Hepatocyte (in vitro differentiated cells): ENCODE data around the gene PCDHB12.
"Not testable (repeated sequence)": the region's sequence is repeated elsewhere in the genome, so short reads cannot be mapped to it uniquely, and the experiment has no call there.

Experiments
- EZH2 ChIP-seq: fragments of 200-600 bp; sonication (generic); IDR thresholded peaks from 2 replicates; pipeline ENCODE4 v1.6.1; 2016; ENCODE audit warnings: antibody characterized with exemption, mild to moderate bottlenecking, borderline replicate concordance
- TF ChIP-seq, protein P1 (sequence below): fragments of 200-600 bp; sonication (generic); IDR thresholded peaks from 2 replicates; pipeline ENCODE4 v1.5.1; 2016; ENCODE audit warnings: antibody characterized with exemption, mild to moderate bottlenecking; ENCODE audit not compliant: poor library complexity

DNA sequence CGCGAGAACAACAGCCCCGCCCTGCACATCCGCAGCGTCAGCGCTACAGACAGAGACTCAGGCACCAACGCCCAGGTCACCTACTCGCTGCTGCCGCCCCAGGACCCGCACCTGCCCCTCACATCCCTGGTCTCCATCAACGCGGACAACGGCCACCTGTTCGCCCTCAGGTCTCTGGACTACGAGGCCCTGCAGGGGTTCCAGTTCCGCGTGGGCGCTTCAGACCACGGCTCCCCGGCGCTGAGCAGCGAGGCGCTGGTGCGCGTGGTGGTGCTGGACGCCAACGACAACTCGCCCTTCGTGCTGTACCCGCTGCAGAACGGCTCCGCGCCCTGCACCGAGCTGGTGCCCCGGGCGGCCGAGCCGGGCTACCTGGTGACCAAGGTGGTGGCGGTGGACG lies 7.0 kb downstream of the PCDHB12 start:
- TF ChIP-seq, protein P1, sequence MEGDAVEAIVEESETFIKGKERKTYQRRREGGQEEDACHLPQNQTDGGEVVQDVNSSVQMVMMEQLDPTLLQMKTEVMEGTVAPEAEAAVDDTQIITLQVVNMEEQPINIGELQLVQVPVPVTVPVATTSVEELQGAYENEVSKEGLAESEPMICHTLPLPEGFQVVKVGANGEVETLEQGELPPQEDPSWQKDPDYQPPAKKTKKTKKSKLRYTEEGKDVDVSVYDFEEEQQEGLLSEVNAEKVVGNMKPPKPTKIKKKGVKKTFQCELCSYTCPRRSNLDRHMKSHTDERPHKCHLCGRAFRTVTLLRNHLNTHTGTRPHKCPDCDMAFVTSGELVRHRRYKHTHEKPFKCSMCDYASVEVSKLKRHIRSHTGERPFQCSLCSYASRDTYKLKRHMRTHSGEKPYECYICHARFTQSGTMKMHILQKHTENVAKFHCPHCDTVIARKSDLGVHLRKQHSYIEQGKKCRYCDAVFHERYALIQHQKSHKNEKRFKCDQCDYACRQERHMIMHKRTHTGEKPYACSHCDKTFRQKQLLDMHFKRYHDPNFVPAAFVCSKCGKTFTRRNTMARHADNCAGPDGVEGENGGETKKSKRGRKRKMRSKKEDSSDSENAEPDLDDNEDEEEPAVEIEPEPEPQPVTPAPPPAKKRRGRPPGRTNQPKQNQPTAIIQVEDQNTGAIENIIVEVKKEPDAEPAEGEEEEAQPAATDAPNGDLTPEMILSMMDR, result not testable (repeated sequence)
- not testable (repeated sequence) for TF ChIP-seq EZH2
